ENCODE results near the gene CREB5.

CREB5 gene

DNA sequence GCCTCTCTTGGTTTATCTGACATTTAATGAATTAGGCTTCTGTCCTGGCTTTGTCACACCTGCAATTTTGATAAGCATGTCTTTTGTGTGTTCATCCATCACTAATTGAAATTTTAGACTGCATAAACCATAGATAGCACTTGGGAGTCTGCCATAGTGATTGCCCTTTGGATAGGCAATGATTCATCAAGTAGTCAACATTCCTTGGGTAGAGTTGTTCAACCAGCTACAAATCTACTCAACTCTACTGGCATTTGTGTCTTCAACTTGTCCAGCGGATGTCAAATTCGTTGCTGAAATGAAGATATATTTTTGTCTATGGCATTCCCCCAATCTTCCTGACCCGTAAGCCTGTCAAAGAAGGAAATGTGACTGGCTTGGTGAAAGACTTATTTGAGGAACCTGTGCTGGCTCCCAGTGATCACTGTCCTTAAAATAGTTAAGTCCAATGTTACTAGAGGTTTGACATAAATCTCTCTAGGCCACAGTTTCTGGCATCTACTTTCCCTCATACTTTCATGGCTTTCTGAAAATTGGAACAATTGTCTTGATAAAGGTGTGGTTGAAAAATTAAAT, 33.7 kb upstream of the CREB5 start:
- TF ChIP-seq POLR2AphosphoS5 (IDR thresholded peaks at IDR 0.05; ENCODE audit: low read depth, low read length) = no peak
- TF ChIP-seq TAF1 (IDR thresholded peaks at IDR 0.05; ENCODE audit: borderline replicate concordance, insufficient read depth, low read length) = no peak
- TF ChIP-seq FOXP2 (optimal IDR thresholded peaks at IDR 0.05; ENCODE audit: borderline replicate concordance, extremely low read depth, extremely low read length, insufficient read depth) = no peak
- TF ChIP-seq, protein P1, sequence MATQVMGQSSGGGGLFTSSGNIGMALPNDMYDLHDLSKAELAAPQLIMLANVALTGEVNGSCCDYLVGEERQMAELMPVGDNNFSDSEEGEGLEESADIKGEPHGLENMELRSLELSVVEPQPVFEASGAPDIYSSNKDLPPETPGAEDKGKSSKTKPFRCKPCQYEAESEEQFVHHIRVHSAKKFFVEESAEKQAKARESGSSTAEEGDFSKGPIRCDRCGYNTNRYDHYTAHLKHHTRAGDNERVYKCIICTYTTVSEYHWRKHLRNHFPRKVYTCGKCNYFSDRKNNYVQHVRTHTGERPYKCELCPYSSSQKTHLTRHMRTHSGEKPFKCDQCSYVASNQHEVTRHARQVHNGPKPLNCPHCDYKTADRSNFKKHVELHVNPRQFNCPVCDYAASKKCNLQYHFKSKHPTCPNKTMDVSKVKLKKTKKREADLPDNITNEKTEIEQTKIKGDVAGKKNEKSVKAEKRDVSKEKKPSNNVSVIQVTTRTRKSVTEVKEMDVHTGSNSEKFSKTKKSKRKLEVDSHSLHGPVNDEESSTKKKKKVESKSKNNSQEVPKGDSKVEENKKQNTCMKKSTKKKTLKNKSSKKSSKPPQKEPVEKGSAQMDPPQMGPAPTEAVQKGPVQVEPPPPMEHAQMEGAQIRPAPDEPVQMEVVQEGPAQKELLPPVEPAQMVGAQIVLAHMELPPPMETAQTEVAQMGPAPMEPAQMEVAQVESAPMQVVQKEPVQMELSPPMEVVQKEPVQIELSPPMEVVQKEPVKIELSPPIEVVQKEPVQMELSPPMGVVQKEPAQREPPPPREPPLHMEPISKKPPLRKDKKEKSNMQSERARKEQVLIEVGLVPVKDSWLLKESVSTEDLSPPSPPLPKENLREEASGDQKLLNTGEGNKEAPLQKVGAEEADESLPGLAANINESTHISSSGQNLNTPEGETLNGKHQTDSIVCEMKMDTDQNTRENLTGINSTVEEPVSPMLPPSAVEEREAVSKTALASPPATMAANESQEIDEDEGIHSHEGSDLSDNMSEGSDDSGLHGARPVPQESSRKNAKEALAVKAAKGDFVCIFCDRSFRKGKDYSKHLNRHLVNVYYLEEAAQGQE (IDR thresholded peaks at IDR 0.05; ENCODE audit: insufficient read depth in 1 of 2, low read depth in 2 of 2, low read length in 2 of 2) = no peak
- TF ChIP-seq SIN3A (IDR thresholded peaks at IDR 0.05; ENCODE audit: borderline replicate concordance, insufficient read depth, low read length) = no peak

DNA sequence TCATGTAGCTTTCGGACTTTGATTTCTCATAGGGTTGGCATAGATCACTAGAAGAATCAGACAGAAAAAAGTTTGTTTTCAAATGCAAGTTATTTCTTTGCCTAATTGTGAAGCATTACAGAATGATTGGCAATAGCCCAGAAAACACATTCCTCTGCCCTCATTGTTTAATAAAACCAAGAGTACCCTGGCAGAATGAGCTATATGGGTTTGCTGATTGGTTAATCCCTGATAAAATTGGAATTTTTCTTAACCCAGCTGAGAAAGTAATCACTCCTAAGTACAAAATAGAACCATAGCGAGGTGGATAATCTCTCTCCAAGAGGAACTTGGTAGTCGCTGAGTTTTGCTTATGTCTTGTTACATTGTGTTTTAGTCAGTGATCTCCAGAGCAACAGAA, 30.9 kb upstream of the CREB5 start:
- TF ChIP-seq POLR2AphosphoS5 (IDR thresholded peaks at IDR 0.05; ENCODE audit: low read depth, low read length) = no peak
- no peak for TF ChIP-seq FOXP2 (optimal IDR thresholded peaks at IDR 0.05; ENCODE audit: borderline replicate concordance, extremely low read depth, extremely low read length, insufficient read depth)
- TF ChIP-seq SIN3A (IDR thresholded peaks at IDR 0.05; ENCODE audit: borderline replicate concordance, insufficient read depth, low read length) = no peak
- no peak for TF ChIP-seq TAF1 (IDR thresholded peaks at IDR 0.05; ENCODE audit: borderline replicate concordance, insufficient read depth, low read length)
- TF ChIP-seq, protein P1 (IDR thresholded peaks at IDR 0.05; ENCODE audit: insufficient read depth in 1 of 2, low read depth in 2 of 2, low read length in 2 of 2) = no peak

DNA sequence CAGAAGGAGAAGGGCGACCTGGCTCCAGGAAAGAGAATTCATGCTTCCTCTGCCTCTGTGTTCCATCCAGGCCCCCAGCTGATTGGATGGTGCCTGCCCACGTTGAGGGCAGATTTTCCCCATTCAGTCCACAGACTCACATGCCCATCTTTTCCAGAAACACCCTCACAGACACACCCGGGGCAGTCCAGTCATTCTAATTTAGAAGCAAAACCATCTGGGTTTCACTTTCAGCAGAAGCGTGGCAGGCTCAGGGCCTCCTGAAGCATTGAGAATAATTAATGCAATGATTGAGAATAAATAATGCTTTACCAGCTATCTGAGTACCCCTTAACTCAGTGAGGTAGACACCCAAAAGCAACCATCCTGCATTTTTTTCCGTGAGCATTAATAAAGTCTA, 30.2 kb upstream of the CREB5 start:
- TF ChIP-seq POLR2AphosphoS5 (IDR thresholded peaks at IDR 0.05; ENCODE audit: low read depth, low read length) (no peak), SIN3A (IDR thresholded peaks at IDR 0.05; ENCODE audit: borderline replicate concordance, insufficient read depth, low read length) (no peak), FOXP2 (optimal IDR thresholded peaks at IDR 0.05; ENCODE audit: borderline replicate concordance, extremely low read depth, extremely low read length, insufficient read depth) (no peak), TAF1 (IDR thresholded peaks at IDR 0.05; ENCODE audit: borderline replicate concordance, insufficient read depth, low read length) (no peak)
- TF ChIP-seq, protein P1 (IDR thresholded peaks at IDR 0.05; ENCODE audit: insufficient read depth in 1 of 2, low read depth in 2 of 2, low read length in 2 of 2) = no peak

DNA sequence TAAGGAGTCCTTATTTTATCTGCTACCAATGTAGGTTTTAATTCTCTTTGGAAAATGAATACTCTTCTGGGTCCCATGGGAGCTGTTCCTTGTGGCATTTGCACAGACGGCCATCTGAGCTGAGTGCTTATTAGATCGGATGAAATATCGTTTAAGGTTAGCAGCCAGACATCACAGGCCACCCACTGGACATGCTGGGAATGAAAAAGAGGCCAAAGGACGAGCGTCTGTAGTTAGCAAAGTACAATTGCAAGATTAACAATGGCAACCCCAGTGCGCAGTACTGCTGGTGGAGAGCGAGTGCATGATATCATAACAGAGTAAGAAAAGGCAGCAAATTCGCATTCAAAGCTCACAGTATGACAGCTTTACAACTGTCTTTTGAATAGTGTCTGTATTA, 28.3 kb upstream of the CREB5 start:
- TF ChIP-seq FOXP2 (optimal IDR thresholded peaks at IDR 0.05; ENCODE audit: borderline replicate concordance, extremely low read depth, extremely low read length, insufficient read depth) = no peak

DNA sequence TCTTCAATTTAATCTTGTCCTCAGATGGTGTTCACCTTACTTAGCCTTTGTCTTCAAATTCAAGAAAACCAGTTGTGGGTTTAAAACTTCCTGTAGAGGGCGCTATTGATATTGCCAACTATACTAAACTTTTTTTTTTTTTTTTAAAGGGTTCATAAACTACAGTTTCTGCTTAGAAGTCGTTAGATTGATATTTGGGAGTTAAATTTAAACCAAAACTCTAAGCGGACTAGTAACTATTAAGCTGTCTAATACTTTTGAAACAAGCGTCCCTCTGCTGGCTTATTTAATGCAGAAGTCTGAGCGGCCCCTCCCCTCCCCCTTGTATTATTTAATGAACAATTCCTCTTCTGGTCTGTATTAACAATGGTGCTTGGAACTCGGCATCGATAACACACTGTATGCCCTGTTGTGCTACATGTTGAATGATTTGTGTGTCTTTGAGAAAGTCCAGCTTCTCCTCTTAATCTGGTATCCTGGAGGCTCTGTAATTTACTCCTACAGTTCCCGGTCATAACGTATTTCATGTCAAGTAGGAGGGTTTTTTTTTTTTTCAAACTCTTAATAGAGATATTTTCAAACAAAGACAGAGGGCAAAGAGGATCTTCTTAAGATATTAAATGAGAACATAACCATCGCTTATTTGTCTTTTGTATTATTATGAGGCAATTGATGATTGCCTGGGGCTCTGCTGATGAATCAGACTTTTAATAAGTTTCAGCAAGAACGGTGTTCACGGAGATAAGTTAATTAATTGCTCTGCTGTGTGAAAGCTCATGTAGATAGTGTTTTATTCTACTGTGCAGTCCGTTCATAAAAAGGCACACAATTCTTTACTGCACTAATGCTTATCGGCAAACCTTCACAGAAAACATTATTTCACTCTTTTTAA, 22.6 kb upstream of the CREB5 start:
- no peak for TF ChIP-seq FOXP2 (optimal IDR thresholded peaks at IDR 0.05; ENCODE audit: borderline replicate concordance, extremely low read depth, extremely low read length, insufficient read depth)
- TF ChIP-seq TAF1 (IDR thresholded peaks at IDR 0.05; ENCODE audit: borderline replicate concordance, insufficient read depth, low read length) = no peak
- TF ChIP-seq, protein P1 (IDR thresholded peaks at IDR 0.05; ENCODE audit: insufficient read depth in 1 of 2, low read depth in 2 of 2, low read length in 2 of 2) = no peak
- no peak for TF ChIP-seq SIN3A (IDR thresholded peaks at IDR 0.05; ENCODE audit: borderline replicate concordance, insufficient read depth, low read length)
- TF ChIP-seq POLR2AphosphoS5 (IDR thresholded peaks at IDR 0.05; ENCODE audit: low read depth, low read length) = no peak
